Tibial nerve (tissue), 4 donors: ENCODE results near the gene REV3L. TPM values are rescaled to one million over a fixed set of nuclear protein-coding genes. Genes with fewer than 3 reads are reported as not detected.

Source experiments
- DNase-seq, 2 donors: peaks; one replicate each; pipeline ENCODE4 v3.0.0-alpha.2; 2019; ENCODE audit warnings: low spot score in 2 of 2
- H3K27ac ChIP-seq, 4 donors: fragments of 200-600 bp; sonication (generic) in 3 of 4; one replicate each; pipeline ENCODE4 v1.5.1; 2017 to 2019; ENCODE audit warnings: mild to moderate bottlenecking in 1 of 4
- H3K27me3 ChIP-seq, 2 donors: fragments of 200-600 bp; sonication (generic) in 1 of 2; one replicate each; pipeline versions ENCODE4 v1.5.1 to v1.6.0; 2017 to 2019
- H3K36me3 ChIP-seq, 3 donors: fragments of 200-600 bp; sonication (generic); one replicate each; pipeline ENCODE4 v1.5.1; 2018 to 2019
- H3K4me1 ChIP-seq, 4 donors: fragments of 200-600 bp; sonication (generic) in 3 of 4; one replicate each; pipeline ENCODE4 v1.5.1; 2017 to 2019
- H3K4me3 ChIP-seq, 4 donors: fragments of 200-600 bp; sonication (generic) in 3 of 4; one replicate each; pipeline ENCODE4 v1.5.1; 2017 to 2019; ENCODE audit warnings: mild to moderate bottlenecking in 1 of 4, moderate library complexity in 1 of 4
- H3K9me3 ChIP-seq, 4 donors: fragments of 200-600 bp; sonication (generic) in 3 of 4; one replicate each; pipeline ENCODE4 v1.5.1; 2017 to 2019
- CTCF ChIP-seq, 5 experiments: fragments of 200-600 bp in 3 of 5; fragments of 450-650 bp in 2 of 5; sonication (generic) in 3 of 5; IDR thresholded peaks; one replicate each; pipeline ENCODE4 v1.5.1; 2016 to 2019; ENCODE audit warnings: antibody characterized with exemption in 5 of 5, mild to moderate bottlenecking in 3 of 5, moderate library complexity in 2 of 5
- EP300 ChIP-seq, 2 donors: sonication (generic); formaldehyde crosslinking; IDR thresholded peaks; one replicate each; pipeline ENCODE4 v1.6.1; 2017; ENCODE audit warnings: antibody characterized with exemption in 2 of 2, mild to moderate bottlenecking in 1 of 2
- POLR2A ChIP-seq, 2 donors: fragments of 450-650 bp; IDR thresholded peaks; one replicate each; pipeline ENCODE4 v1.6.1; 2017; ENCODE audit warnings: antibody characterized with exemption in 2 of 2, mild to moderate bottlenecking in 2 of 2, moderate library complexity in 2 of 2
- WGBS, 2 donors: methylation state at CpG; one replicate each; pipeline ENCODE4 v1.1.5; 2018; 5-methylcytosine and 5-hydroxymethylcytosine counted together
- total RNA-seq, 4 donors: library from RNA; depleted of rRNA; stranded (reverse); fragments of >200 nt; gene quantifications; one replicate each; pipeline ENCODE4 v1.1.0, GENCODE V29; 2016

REV3L gene
- total RNA-seq, 4 donors from 2014 or later = 26.7 to 45.9 (median 34.1) TPM

- no peak overlapping the region for H3K4me3 ChIP-seq
- H3K36me3 ChIP-seq = no peaks in the 10 kb centered on the region
- no peak overlapping the region for H3K27ac ChIP-seq
- 88 to 91% methylated on average over 4 of the region's 4 CpGs for WGBS, 2 donors
- H3K4me1 ChIP-seq = peaks cover 0 to 29% (median 2%) of the 10 kb centered on the region in 4 donors
- TF ChIP-seq EP300 (IDR thresholded peaks at IDR 0.05) (no peak), CTCF (IDR thresholded peaks at IDR 0.05) (no peak), POLR2A (IDR thresholded peaks at IDR 0.05) (no peak)
- DNase-seq = no peak
- H3K9me3 ChIP-seq = no peaks in the 10 kb centered on the region
- no peaks in the 10 kb centered on the region for H3K27me3 ChIP-seq
Observed at GRCh38 chr6:111449129-111449528, 33.9 kb downstream of the REV3L start.

GRCh38 chr6:111447051-111447450 is 36.0 kb downstream of the REV3L start:
- Histone ChIP-seq H3K4me3 (no peak overlapping the region), H3K4me1 (peaks cover 0 to 24% (median under 1%) of the 10 kb centered on the region in 4 donors), H3K36me3 (no peaks in the 10 kb centered on the region), H3K27me3 (no peaks in the 10 kb centered on the region), H3K9me3 (no peaks in the 10 kb centered on the region), H3K27ac (no peak overlapping the region)
- TF ChIP-seq CTCF (IDR thresholded peaks at IDR 0.05) (no peak), EP300 (IDR thresholded peaks at IDR 0.05) (no peak), POLR2A (IDR thresholded peaks at IDR 0.05) (no peak)
- DNase-seq = no peak
- 82 to 86% methylated on average over 5 of the region's 5 CpGs for WGBS, 2 donors

GRCh38 chr6:111445861-111446267 is 37.2 kb downstream of the REV3L start:
- Histone ChIP-seq H3K9me3 (no peaks in the 10 kb centered on the region), H3K36me3 (no peaks in the 10 kb centered on the region), H3K4me3 (no peak overlapping the region), H3K4me1 (peaks cover 0 to 12% (median 0%) of the 10 kb centered on the region in 4 donors), H3K27me3 (no peaks in the 10 kb centered on the region), H3K27ac (no peak overlapping the region)
- TF ChIP-seq EP300 (IDR thresholded peaks at IDR 0.05) = no peak
- no peak for TF ChIP-seq POLR2A (IDR thresholded peaks at IDR 0.05)
- TF ChIP-seq CTCF (IDR thresholded peaks at IDR 0.05) = no peak
- no peak for DNase-seq

GRCh38 chr6:111444794-111445193 is 38.2 kb downstream of the REV3L start:
- no peak for TF ChIP-seq EP300 (IDR thresholded peaks at IDR 0.05)
- TF ChIP-seq CTCF (IDR thresholded peaks at IDR 0.05) = no peak
- no peak for TF ChIP-seq POLR2A (IDR thresholded peaks at IDR 0.05)
- WGBS, 2 donors = 93 to 95% methylated on average over 5 of the region's 5 CpGs
- H3K9me3 ChIP-seq = no peaks in the 10 kb centered on the region

GRCh38 chr6:111441678-111442243 is 41.3 kb downstream of the REV3L start:
- H3K36me3 ChIP-seq = no peaks in the 10 kb centered on the region
- 72% methylated on average over 5 of the region's 5 CpGs for WGBS, 2 donors
- no peak for TF ChIP-seq CTCF (IDR thresholded peaks at IDR 0.05)
- TF ChIP-seq EP300 (IDR thresholded peaks at IDR 0.05) = no peak
- TF ChIP-seq POLR2A (IDR thresholded peaks at IDR 0.05) = no peak
- no peak overlapping the region for H3K4me3 ChIP-seq
- no peaks in the 10 kb centered on the region for H3K4me1 ChIP-seq
- H3K27ac ChIP-seq = no peak overlapping the region
- H3K27me3 ChIP-seq = no peaks in the 10 kb centered on the region
- H3K9me3 ChIP-seq = no peaks in the 10 kb centered on the region
- no peak for DNase-seq

More at GRCh38 chr6:111444794-111445193, 38.2 kb downstream of the REV3L start:
- Histone ChIP-seq H3K27ac (no peak overlapping the region), H3K4me3 (no peak overlapping the region), H3K4me1 (peaks cover 0 to 10% (median 0%) of the 10 kb centered on the region in 4 donors), H3K27me3 (no peaks in the 10 kb centered on the region), H3K36me3 (no peaks in the 10 kb centered on the region)
- DNase-seq = no peak
